MM.1S (cell line): ENCODE results near the gene CTNNA1.

Source experiments
- EZH2 ChIP-seq: fragments of 300-600 bp; sonication (generic); optimal IDR thresholded peaks from 2 replicates; pipeline ENCODE3; 2017; ENCODE audit warnings: low read depth, mild to moderate bottlenecking, antibody characterized with exemption, low read length, mixed read lengths
- EZH2phosphoT487 ChIP-seq: fragments of 300-600 bp; sonication (generic); IDR thresholded peaks from 2 replicates; pipeline ENCODE4 v1.6.1; 2018; ENCODE audit warnings: antibody characterized with exemption, low read length
- TF ChIP-seq, protein P1 (sequence below): fragments of 300-600 bp; sonication (generic); IDR thresholded peaks from 2 replicates; pipeline ENCODE4 v1.5.1; 2016; ENCODE audit warnings: antibody characterized with exemption, low read length, mixed read lengths

DNA sequence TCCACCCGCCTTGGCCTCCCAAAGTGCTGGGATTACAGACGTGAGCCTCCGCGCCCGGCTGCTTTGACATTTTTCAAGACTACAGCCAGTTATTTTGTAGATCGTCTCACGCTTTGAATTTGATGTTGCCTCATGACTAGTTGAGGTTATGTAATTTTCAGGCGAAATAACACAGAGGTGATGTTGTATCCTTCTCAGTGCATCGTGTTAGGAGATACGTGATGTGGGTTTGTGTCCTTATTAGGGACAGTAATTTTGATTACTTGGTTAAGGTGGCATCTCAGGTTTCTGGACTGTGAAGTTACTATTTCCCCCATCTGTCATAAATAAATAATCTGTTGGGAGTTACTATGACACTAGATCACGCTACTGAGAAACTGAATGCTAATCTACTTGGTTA, 25.0 kb downstream of the CTNNA1 start:
- TF ChIP-seq, protein P1, sequence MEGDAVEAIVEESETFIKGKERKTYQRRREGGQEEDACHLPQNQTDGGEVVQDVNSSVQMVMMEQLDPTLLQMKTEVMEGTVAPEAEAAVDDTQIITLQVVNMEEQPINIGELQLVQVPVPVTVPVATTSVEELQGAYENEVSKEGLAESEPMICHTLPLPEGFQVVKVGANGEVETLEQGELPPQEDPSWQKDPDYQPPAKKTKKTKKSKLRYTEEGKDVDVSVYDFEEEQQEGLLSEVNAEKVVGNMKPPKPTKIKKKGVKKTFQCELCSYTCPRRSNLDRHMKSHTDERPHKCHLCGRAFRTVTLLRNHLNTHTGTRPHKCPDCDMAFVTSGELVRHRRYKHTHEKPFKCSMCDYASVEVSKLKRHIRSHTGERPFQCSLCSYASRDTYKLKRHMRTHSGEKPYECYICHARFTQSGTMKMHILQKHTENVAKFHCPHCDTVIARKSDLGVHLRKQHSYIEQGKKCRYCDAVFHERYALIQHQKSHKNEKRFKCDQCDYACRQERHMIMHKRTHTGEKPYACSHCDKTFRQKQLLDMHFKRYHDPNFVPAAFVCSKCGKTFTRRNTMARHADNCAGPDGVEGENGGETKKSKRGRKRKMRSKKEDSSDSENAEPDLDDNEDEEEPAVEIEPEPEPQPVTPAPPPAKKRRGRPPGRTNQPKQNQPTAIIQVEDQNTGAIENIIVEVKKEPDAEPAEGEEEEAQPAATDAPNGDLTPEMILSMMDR: no peak
- TF ChIP-seq EZH2: no peak
- no peak for TF ChIP-seq EZH2phosphoT487
